D721Med (cell line): ENCODE measurements around the gene MTSS2.

Experiments
- DNase-seq: peaks from one replicate; pipeline ENCODE4 v3.0.0; 2011; ENCODE audit warnings: low spot score; ENCODE audit not compliant: insufficient read length
- FAIRE-seq: peaks from 2 replicates; lab custom pipeline; 2011; peaks lifted over from hg19 to GRCh38; lab: Jason Lieb, UNC
- CTCF ChIP-seq: IDR thresholded peaks from 2 replicates; pipeline ENCODE4 v1.5.1; 2012; ENCODE audit warnings: mild to moderate bottlenecking, control low read depth; ENCODE audit not compliant: insufficient read depth; ENCODE audit errors: missing control alignments

Gene MTSS2

GRCh38 chr16:70659546-70659945 lies 26.3 kb downstream of the MTSS2 start:
- no peak for TF ChIP-seq CTCF
- no peak for FAIRE-seq
- DNase-seq: no peak

GRCh38 chr16:70658921-70659320 lies 26.9 kb downstream of the MTSS2 start:
- DNase-seq: no peak
- FAIRE-seq: no peak
- TF ChIP-seq CTCF: no peak

- DNase-seq (no peak), FAIRE-seq (no peak)
- no peak for TF ChIP-seq CTCF
These were observed 27.9 kb downstream of the MTSS2 start for GRCh38 chr16:70657956-70658355.

- FAIRE-seq: no peak
- TF ChIP-seq CTCF: no peak
- no peak for DNase-seq
These were observed 29.1 kb downstream of the MTSS2 start for GRCh38 chr16:70656712-70657263.

GRCh38 chr16:70656065-70656711 lies 29.7 kb downstream of the MTSS2 start:
- DNase-seq (no peak), FAIRE-seq (no peak)
- no peak for TF ChIP-seq CTCF

GRCh38 chr16:70653809-70654771 lies 31.8 kb downstream of the MTSS2 start:
- peak; percentile 95 for TF ChIP-seq CTCF
- peak; percentile 11 for FAIRE-seq
- no peak for DNase-seq
